NCI-H1105 treated with DMSO at 0.1 percent for 48 hours (cell line): ENCODE results near the gene DUSP19.

Source experiments
- DNase-seq: peaks from one replicate; lab custom pipeline; 2025; lab: John Stamatoyannopoulos, UW

DUSP19 gene

GRCh38 chr2:183125659-183126341 is 47.3 kb downstream of the DUSP19 start:
- no peak for DNase-seq

DNA sequence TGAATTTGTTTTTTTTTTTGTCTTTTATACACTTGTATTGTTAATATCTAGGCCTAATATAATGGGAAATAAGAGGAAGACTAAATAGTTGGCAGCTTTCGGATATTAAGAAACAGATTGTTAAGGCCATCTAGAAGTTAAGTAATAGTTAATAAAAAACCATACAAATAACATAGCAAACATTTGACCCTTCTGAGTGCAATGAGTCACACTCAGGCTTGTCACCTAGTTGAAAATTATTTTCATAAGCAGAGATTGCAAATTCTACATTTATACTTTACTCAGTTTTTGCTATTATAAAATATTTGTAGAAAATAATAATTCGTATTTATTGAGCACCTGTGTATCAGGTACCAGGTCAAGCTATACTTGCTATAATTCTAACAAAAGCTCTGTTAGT is 48.1 kb downstream of the DUSP19 start:
- no peak for DNase-seq

GRCh38 chr2:183134016-183134415 is 55.5 kb downstream of the DUSP19 start:
- DNase-seq = no peak

DNA sequence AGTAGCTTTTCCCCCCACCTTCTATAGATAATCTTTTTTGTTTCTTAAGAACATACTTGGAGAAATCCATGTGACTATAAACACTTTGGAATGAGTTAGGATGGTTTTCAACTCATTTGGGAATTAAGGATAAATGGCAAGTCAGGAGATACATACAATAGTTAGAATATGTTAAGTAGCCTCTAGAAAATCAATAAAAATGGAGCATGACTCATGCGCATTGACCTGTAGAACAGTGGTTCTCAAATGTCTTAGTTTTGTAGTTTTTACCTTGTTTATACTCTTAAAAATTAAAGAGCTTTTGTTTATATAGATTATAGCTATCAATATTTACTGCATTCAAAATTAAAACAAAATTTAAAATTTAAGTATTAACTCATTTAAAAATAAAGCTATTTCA is 70.4 kb downstream of the DUSP19 start:
- DNase-seq = no peak

GRCh38 chr2:183149489-183149888 is 70.9 kb downstream of the DUSP19 start:
- DNase-seq = no peak
